HepG2 (cell line): Measurements from ENCODE around the gene SECTM1. TPM values are rescaled to one million over a fixed set of nuclear protein-coding genes. Genes with fewer than 3 reads are reported as not detected.

Experiments used
- ATAC-seq: fragments of 200-7000 bp; cut with Tn5 transposase; 3 replicates; pipeline ENCODE4 v1.9.1; 2020; ENCODE audit warnings: mild to moderate bottlenecking, moderate library complexity
- BruUV-seq: library from RNA; stranded (reverse); fragments of 400-500 nt; replicated peaks from 2 replicates; lab custom pipeline; 2021; lab: Mats Ljungman, UMichigan
- CTCF ChIA-PET: fragments of 300-600 bp; formaldehyde crosslinking; extraction: SDS; loops from one replicate; lab custom pipeline; 2021; ENCODE audit warnings: low total read pairs, inconsistent platforms, low intra/inter-chr PET ratio; lab: Yijun Ruan, JAX
- POLR2A ChIA-PET: fragments of 350-600 bp; sonication (Branson Sonifier 250); formaldehyde crosslinking; loops from one replicate; lab custom pipeline; 2020; ENCODE audit warnings: antibody characterized with exemption, inconsistent platforms; lab: Yijun Ruan, JAX
- DNase-seq: peaks from one replicate; pipeline ENCODE4 v3.0.0-alpha.2; 2015; ENCODE audit warnings: low spot score
- FAIRE-seq: peaks from 3 replicates; lab custom pipeline; 2011; peaks lifted over from hg19 to GRCh38; lab: Jason Lieb, UNC
- H2AFZ ChIP-seq: one replicate; pipeline ENCODE4 v1.6.1; 2011; ENCODE audit warnings: low read length, inconsistent platforms
- H3K27ac ChIP-seq: fragments of 300-600 bp; 3 replicates; pipeline ENCODE4 v1.8.0; 2011; ENCODE audit warnings: mixed run types, mild to moderate bottlenecking, mixed read lengths, low read length, inconsistent platforms; ENCODE audit not compliant: insufficient read depth; ENCODE audit errors: extremely low read length
- H3K27me3 ChIP-seq, 2 experiments: fragments of 200-600 bp in 1 of 2; 2 replicates in 1 of 2; 3 replicates in 1 of 2; pipeline versions ENCODE4 v1.6.0 to v1.8.0; 2011; ENCODE audit warnings: low read length in 2 of 2, mild to moderate bottlenecking in 2 of 2, moderate library complexity in 2 of 2, inconsistent platforms in 1 of 2; ENCODE audit not compliant: insufficient read depth in 2 of 2, control insufficient read depth in 1 of 2
- H3K36me3 ChIP-seq, 2 experiments: fragments of 200-600 bp in 1 of 2; replicated peaks in 1 of 2; 2 replicates in 1 of 2; 3 replicates in 1 of 2; pipeline versions ENCODE4 v1.5.1 to v1.8.0; 2011; ENCODE audit warnings: low read length in 2 of 2, inconsistent platforms in 1 of 2; ENCODE audit not compliant: insufficient read depth in 2 of 2, control insufficient read depth in 1 of 2
- H3K4me1 ChIP-seq: 2 replicates; pipeline ENCODE4 v1.5.1; 2012; ENCODE audit warnings: low read length, inconsistent platforms; ENCODE audit not compliant: insufficient read depth
- H3K4me2 ChIP-seq: 2 replicates; pipeline ENCODE4 v1.6.0; 2011; ENCODE audit warnings: low read depth, low read length, inconsistent platforms
- H3K4me3 ChIP-seq, 3 experiments: fragments of 200-600 bp in 1 of 3; sonication (generic), shearing (Covaris generic) in 1 of 3; replicated peaks in 1 of 3; 2 replicates each; pipeline ENCODE4 v1.5.1; 2011 to 2016; ENCODE audit warnings: low read length in 3 of 3, inconsistent platforms in 2 of 3, low read depth in 2 of 3, mild to moderate bottlenecking in 2 of 3, control low read depth in 1 of 3, mixed read lengths in 1 of 3; ENCODE audit not compliant: insufficient read depth in 1 of 3
- H3K79me2 ChIP-seq: one replicate; pipeline ENCODE4 v1.6.1; 2011; ENCODE audit warnings: low read length, inconsistent platforms; ENCODE audit not compliant: insufficient read depth
- H3K9ac ChIP-seq: 2 replicates; pipeline ENCODE4 v1.6.0; 2011; ENCODE audit warnings: mild to moderate bottlenecking, low read depth, low read length, inconsistent platforms; ENCODE audit not compliant: insufficient read depth
- H3K9me3 ChIP-seq: 2 replicates; pipeline ENCODE4 v1.5.1; 2012; ENCODE audit warnings: mild to moderate bottlenecking, low read length
- H4K20me1 ChIP-seq: 2 replicates; pipeline ENCODE4 v1.6.0; 2011; ENCODE audit warnings: inconsistent platforms, mild to moderate bottlenecking, low read length, moderate library complexity; ENCODE audit not compliant: insufficient read depth
- PRPF4 ChIP-seq: fragments of 200-400 bp; formaldehyde crosslinking; IDR thresholded peaks from 2 replicates; pipeline ENCODE4 v1.6.1; 2016; ENCODE audit warnings: low read length, low read depth; ENCODE audit not compliant: poor library complexity, severe bottlenecking
- RFX3 ChIP-seq: IDR thresholded peaks from 2 replicates; pipeline ENCODE4 v1.6.1; 2016; ENCODE audit warnings: missing biosample characterization, missing genetic modification reagents
- ZBTB33 ChIP-seq: sonication (generic); formaldehyde crosslinking; IDR thresholded peaks from 2 replicates; pipeline ENCODE4 v1.4.0; 2020; ENCODE audit warnings: missing genetic modification reagents
- WGBS: methylation state at CpG from one replicate; pipeline ENCODE4 v1.1.6; 2017; ENCODE audit warnings: low lambda C conversion rate; 5-methylcytosine and 5-hydroxymethylcytosine counted together
- in situ Hi-C: cut with HindIII; loops from 2 replicates; pipeline ENCODE4 v1.10.0; 2017; ENCODE audit warnings: low pct_unique_long_range_greater_than_20kb; ENCODE audit not compliant: extremely low pct_ligation_motif_present
- intact Hi-C: fragments of 100-400 bp; cut with micrococcal nuclease; formaldehyde crosslinking; loops from one replicate; pipeline ENCODE4 v1.10.0; 2022; ENCODE audit not compliant: unreplicated experiment
- polyA plus RNA-seq, 8 experiments: library from polyadenylated mRNA; depleted of rRNA in 3 of 8; stranded (reverse) in 7 of 8; unstranded in 1 of 8; fragments of >200 nt; fragmentation: Illumina TruSeq in 4 of 8; extraction: Trizol in 4 of 8; gene quantifications; 2 replicates each; pipeline versions ENCODE4 v1.2.1 to v1.2.3, GENCODE V29; 2011 to 2016; ENCODE audit warnings: low read depth in 4 of 8, missing spikeins in 1 of 8, mixed read lengths in 1 of 8; ENCODE audit not compliant: insufficient read depth in 1 of 8
- total RNA-seq, 5 experiments: library from RNA; depleted of rRNA; stranded (reverse); fragments of >200 nt; fragmentation: Illumina TruSeq; extraction: Trizol; gene quantifications; 2 replicates each; pipeline ENCODE4 v1.2.3, GENCODE V29; 2016; ENCODE audit warnings: low read depth in 1 of 5

Gene SECTM1
- total and polyA plus RNA-seq, 2 of the 13 experiments (the other 11 are each of a cell fraction or from before 2014, with no cell fraction given) = 3.5 to 5.3 TPM

GRCh38 chr17:82301916-82302567 is 31.5 kb downstream of the SECTM1 start:
- Histone ChIP-seq H3K27ac (no peak overlapping the region), H3K4me1 (peaks cover 90% of the 10 kb centered on the region)
- BruUV-seq = no TSS peak
- POLR2A ChIA-PET = interaction anchor here (1.2 to 12.8 kb wide), 7 partner anchors 10 to 59 kb away, joined by 5 to 270 read pairs (median 80); partner anchors contain the start of genes CD7, CSNK1D and SECTM1
- intact Hi-C loops = loop anchor here (2.0 to 5.0 kb wide), 3 partner anchors 19 to 49 kb away; no protein-coding TSS in a partner anchor
- TF ChIP-seq RFX3 = no peak
- peak; percentile 21; the same call in 1 of the 2 replicates for TF ChIP-seq ZBTB33
- peak; percentile 33 for TF ChIP-seq PRPF4
- TF ChIP-seq, all 625 proteins: peak for 2
- Histone ChIP-seq H3K79me2 (no peaks in the 10 kb centered on the region), H4K20me1 (no peaks in the 10 kb centered on the region), H3K27me3 (no peaks in the 10 kb centered on the region), H3K4me3 (no peak overlapping the region), H3K4me2 (no peak overlapping the region), H3K36me3 (no peaks in the 10 kb centered on the region), H2AFZ (no peak overlapping the region), H3K9ac (no peak overlapping the region; the same call in 1 of the 2 replicates), H3K9me3 (no peaks in the 10 kb centered on the region)
- FAIRE-seq = no peak
- ATAC-seq = no peak
- CTCF ChIA-PET = no interaction called here
- 84% methylated on average over 16 of the region's 23 CpGs for WGBS
- no peak for DNase-seq
- in situ Hi-C loops = no loop called here
